Psoas muscle (tissue), 8 donors: ENCODE data around the gene ACSL3. TPM values are rescaled to one million over a fixed set of nuclear protein-coding genes. Genes with fewer than 3 reads are reported as not detected.

Source experiments
- ATAC-seq, 4 donors: fragments of 200-7000 bp; cut with Tn5 transposase; one replicate each; pipeline ENCODE4 v1.9.1; 2020; ENCODE audit warnings: moderate library complexity in 3 of 4, mild to moderate bottlenecking in 2 of 4
- DNase-seq, 2 donors: peaks; one replicate each; pipeline ENCODE4 v3.0.0-alpha.2; 2020
- H3K27ac ChIP-seq: fragments of 200-600 bp; one replicate; pipeline ENCODE4 v1.8.0; 2022
- H3K27me3 ChIP-seq, 3 donors: fragments of 200-600 bp in 1 of 3; one replicate each; pipeline versions ENCODE4 v1.6.1 to v1.8.0; 2013 to 2022; ENCODE audit warnings: low read length in 2 of 3, mild to moderate bottlenecking in 2 of 3, moderate library complexity in 1 of 3; ENCODE audit not compliant: insufficient read depth in 3 of 3
- H3K36me3 ChIP-seq, 2 donors: fragments of 200-600 bp in 1 of 2; one replicate each; pipeline versions ENCODE4 v1.6.1 to v1.8.0; 2013 to 2022; ENCODE audit warnings: low read depth in 1 of 2, mild to moderate bottlenecking in 1 of 2, moderate library complexity in 1 of 2; ENCODE audit not compliant: insufficient read depth in 1 of 2
- H3K4me1 ChIP-seq: fragments of 200-600 bp; one replicate; pipeline ENCODE4 v1.8.0; 2022
- H3K4me3 ChIP-seq: fragments of 200-600 bp; one replicate; pipeline ENCODE4 v1.8.0; 2022; ENCODE audit warnings: mild to moderate bottlenecking
- H3K9me3 ChIP-seq: fragments of 200-600 bp; one replicate; pipeline ENCODE4 v1.8.0; 2022
- WGBS, 3 donors: extraction: QIAGEN DNeasy Blood & Tissue Kit; methylation state at CpG; one replicate each; pipeline versions ENCODE4 v1.1.6 to v1.1.7; 2013; 5-methylcytosine and 5-hydroxymethylcytosine counted together
- intact Hi-C, 2 donors: fragments of 100-400 bp; cut with DNase I; formaldehyde crosslinking; loops; one replicate each; pipeline versions ENCODE4 v1.11.0 to v1.14.2; 2022
- polyA plus RNA-seq, 3 donors: library from polyadenylated mRNA; stranded (reverse); fragments of 200-250 nt; gene quantifications; one replicate each; pipeline ENCODE4 v1.2.3, GENCODE V29; 2013
- total RNA-seq, 4 donors: library from RNA; stranded (reverse); fragmentation: NEBNext Ultra II Directional in 2 of 4; extraction: Animal tissue kit (Norgen Biotek cat#: 25700) in 2 of 4; gene quantifications; one replicate each; pipeline versions ENCODE4 v1.2.1 to v1.2.4, GENCODE V29; 2021 to 2023
- TF ChIP-seq, protein P1 (sequence below): fragments of 200-600 bp; IDR thresholded peaks from one replicate; pipeline ENCODE4 v1.8.0; 2022; ENCODE audit warnings: antibody characterized with exemption
- donor health status: healthy with polysubstance abuse.
- donor health status: DM: no; HTN: no; CAD: no; lungs with moderate emphysema.
- donor health status: Bipolar disorder and iron deficiency.
- donor health status: healthy.
- donor health status: DM: yes; HTN: yes; CAD: no.
- donor health status: DM: no; HTN: no; CAD: no.
- donor health status: DM: no; HTN: no; CAD: no.
- donor health status: DM: yes; HTN: yes; CAD: no.

ACSL3 gene
- total and polyA plus RNA-seq, 7 donors = 13.5 to 136 (median 27.5) TPM

- H3K9me3 ChIP-seq = no peaks in the 10 kb centered on the region
- no peaks in the 10 kb centered on the region for H3K36me3 ChIP-seq
- no peak for ATAC-seq
- TF ChIP-seq, protein P1, sequence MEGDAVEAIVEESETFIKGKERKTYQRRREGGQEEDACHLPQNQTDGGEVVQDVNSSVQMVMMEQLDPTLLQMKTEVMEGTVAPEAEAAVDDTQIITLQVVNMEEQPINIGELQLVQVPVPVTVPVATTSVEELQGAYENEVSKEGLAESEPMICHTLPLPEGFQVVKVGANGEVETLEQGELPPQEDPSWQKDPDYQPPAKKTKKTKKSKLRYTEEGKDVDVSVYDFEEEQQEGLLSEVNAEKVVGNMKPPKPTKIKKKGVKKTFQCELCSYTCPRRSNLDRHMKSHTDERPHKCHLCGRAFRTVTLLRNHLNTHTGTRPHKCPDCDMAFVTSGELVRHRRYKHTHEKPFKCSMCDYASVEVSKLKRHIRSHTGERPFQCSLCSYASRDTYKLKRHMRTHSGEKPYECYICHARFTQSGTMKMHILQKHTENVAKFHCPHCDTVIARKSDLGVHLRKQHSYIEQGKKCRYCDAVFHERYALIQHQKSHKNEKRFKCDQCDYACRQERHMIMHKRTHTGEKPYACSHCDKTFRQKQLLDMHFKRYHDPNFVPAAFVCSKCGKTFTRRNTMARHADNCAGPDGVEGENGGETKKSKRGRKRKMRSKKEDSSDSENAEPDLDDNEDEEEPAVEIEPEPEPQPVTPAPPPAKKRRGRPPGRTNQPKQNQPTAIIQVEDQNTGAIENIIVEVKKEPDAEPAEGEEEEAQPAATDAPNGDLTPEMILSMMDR = no peak
- DNase-seq = no peak
- no peaks in the 10 kb centered on the region for H3K4me1 ChIP-seq
- peaks cover 0 to 2% (median 0%) of the 10 kb centered on the region in 3 donors for H3K27me3 ChIP-seq
- intact Hi-C loops = no loop called here
- 38 to 56% (median 50%) methylated on average over 2 of the region's 2 CpGs for WGBS, 3 donors
- H3K27ac ChIP-seq = no peak overlapping the region
- H3K4me3 ChIP-seq = no peak overlapping the region
Measured at GRCh38 chr2:222992137-222992536, 131.3 kb downstream of the ACSL3 start.

Other genes with a start within 250 kb of the ACSL3 start
- 10 to 100 TPM; 23.2 to 45.3 (median 41.4) TPM for gene FARSB, start 204.9 kb upstream of the ACSL3 start, total RNA-seq
- 10 to 100 TPM; 26.7 to 35.6 (median 28.7) TPM for gene FARSB, start 204.9 kb upstream of the ACSL3 start, polyA plus RNA-seq
- not detected for gene MOGAT1, start 189.4 kb upstream of the ACSL3 start, total RNA-seq
- not detected for gene MOGAT1, start 189.4 kb upstream of the ACSL3 start, polyA plus RNA-seq
- gene KCNE4, start 191.2 kb downstream of the ACSL3 start, total RNA-seq = 1 to 10 TPM in 1 of 4 donors, under 1 TPM in 3; 0.34 to 1.7 (median 0.79) TPM
- gene KCNE4, start 191.2 kb downstream of the ACSL3 start, polyA plus RNA-seq = 1 to 10 TPM in 2 of 3 donors, under 1 TPM in 1; 0.58 to 1.4 (median 1.0) TPM